HK-2 (cell line): Measurements from ENCODE around the gene TSHZ3.

ENCODE experiments used
- DNase-seq: peaks from one replicate; pipeline ENCODE4 v3.0.0-alpha.2; 2018; ENCODE audit not compliant: unreplicated experiment

The TSHZ3 gene

GRCh38 chr19:31312009-31312676 is 37.1 kb downstream of the TSHZ3 start:
- no peak for DNase-seq

GRCh38 chr19:31310432-31311133 is 38.7 kb downstream of the TSHZ3 start:
- DNase-seq = no peak

GRCh38 chr19:31308781-31309180 is 40.5 kb downstream of the TSHZ3 start:
- DNase-seq = no peak

- no peak for DNase-seq
Measured at GRCh38 chr19:31307071-31307669, 42.1 kb downstream of the TSHZ3 start.

GRCh38 chr19:31306006-31306753 is 43.1 kb downstream of the TSHZ3 start:
- no peak for DNase-seq

- no peak for DNase-seq
Measured at GRCh38 chr19:31304831-31305312, 44.4 kb downstream of the TSHZ3 start.

GRCh38 chr19:31303262-31303815 is 45.9 kb downstream of the TSHZ3 start:
- no peak for DNase-seq

- no peak for DNase-seq
Measured at GRCh38 chr19:31301306-31301980, 47.8 kb downstream of the TSHZ3 start.

- no peak for DNase-seq
Measured at GRCh38 chr19:31300422-31300821, 48.8 kb downstream of the TSHZ3 start.

GRCh38 chr19:31299665-31300064 is 49.6 kb downstream of the TSHZ3 start:
- DNase-seq = no peak

- no peak for DNase-seq
Measured at GRCh38 chr19:31297991-31298390, 51.2 kb downstream of the TSHZ3 start.

- DNase-seq = no peak
Measured at GRCh38 chr19:31296741-31297390, 52.4 kb downstream of the TSHZ3 start.

GRCh38 chr19:31294189-31294588 is 55.0 kb downstream of the TSHZ3 start:
- no peak for DNase-seq

GRCh38 chr19:31292639-31293185 is 56.5 kb downstream of the TSHZ3 start:
- no peak for DNase-seq

- no peak for DNase-seq
Measured at GRCh38 chr19:31290931-31291590, 58.2 kb downstream of the TSHZ3 start.

GRCh38 chr19:31289976-31290375 is 59.3 kb downstream of the TSHZ3 start:
- no peak for DNase-seq

GRCh38 chr19:31289381-31289880 is 59.8 kb downstream of the TSHZ3 start:
- no peak for DNase-seq

GRCh38 chr19:31286491-31286890 is 62.7 kb downstream of the TSHZ3 start:
- DNase-seq = no peak

- no peak for DNase-seq
Measured at GRCh38 chr19:31285744-31286143, 63.5 kb downstream of the TSHZ3 start.

GRCh38 chr19:31284621-31285020 is 64.6 kb downstream of the TSHZ3 start:
- no peak for DNase-seq
